Kidney capillary endothelial cell (primary cell): ENCODE results near the gene IQCF2.
"Not testable (repeated sequence)": the region's sequence is repeated elsewhere in the genome, so short reads cannot be mapped to it uniquely, and the experiment has no call there.

Source experiments
- DNase-seq: peaks from one replicate; pipeline ENCODE4 v3.0.0-alpha.2; 2018; ENCODE audit warnings: low spot score

The IQCF2 gene

DNA sequence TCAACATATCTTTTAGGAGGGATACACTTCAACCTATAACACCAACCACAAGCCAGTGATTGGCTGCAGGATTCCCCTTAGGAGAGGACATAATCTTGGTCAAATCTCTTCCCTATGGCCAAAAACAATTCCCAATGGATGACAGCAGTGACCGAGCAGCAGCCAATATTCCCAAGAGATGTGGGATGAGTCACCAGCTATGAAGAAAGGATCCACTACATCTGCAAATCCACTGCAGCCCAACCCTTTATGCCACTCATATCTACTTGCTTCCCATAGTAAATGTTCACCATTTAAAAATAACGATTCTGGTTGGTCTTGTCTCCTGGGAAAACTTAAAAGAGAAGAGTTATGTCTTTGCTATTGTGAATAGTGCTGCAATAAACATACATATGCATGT lies 18.5 kb downstream of the IQCF2 start:
- no peak for DNase-seq

DNA sequence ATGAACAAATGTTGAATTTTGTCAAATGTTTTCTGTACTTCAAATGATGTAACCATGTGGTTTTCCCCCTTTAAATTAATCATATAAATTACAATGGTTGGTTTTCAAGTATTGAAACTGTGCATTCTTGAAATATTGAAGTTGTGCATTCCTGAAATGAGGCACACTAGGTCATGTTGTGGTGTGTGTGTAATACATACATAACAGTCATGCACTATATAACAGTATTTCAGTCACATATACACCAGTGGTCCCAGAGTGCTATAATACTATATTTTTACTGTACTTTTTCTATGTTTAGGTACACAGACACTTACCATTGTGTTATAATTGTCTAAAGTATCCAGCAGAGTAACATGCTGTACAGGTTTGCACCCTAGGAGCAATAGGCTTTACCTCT lies 25.0 kb downstream of the IQCF2 start:
- DNase-seq, result no peak

DNA sequence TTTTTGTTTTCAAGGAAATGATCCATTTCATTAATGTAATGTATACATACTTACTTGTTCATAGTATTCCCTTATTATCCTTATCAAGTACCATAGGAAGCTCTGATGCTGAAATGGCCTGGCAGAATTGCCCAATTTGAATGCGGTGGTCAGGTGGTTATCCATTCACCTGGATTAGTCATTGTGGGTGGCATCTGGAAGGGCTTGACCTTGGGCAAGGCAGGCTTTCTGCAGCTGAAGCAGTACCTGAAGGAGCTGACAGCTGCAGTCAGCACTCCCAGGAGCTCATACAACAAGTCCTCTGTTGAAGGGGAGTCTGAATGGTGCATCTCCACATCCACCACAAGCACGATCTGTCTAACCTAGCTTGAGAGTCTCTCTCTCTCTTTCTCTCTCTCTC lies 26.2 kb downstream of the IQCF2 start:
- no peak for DNase-seq

DNA sequence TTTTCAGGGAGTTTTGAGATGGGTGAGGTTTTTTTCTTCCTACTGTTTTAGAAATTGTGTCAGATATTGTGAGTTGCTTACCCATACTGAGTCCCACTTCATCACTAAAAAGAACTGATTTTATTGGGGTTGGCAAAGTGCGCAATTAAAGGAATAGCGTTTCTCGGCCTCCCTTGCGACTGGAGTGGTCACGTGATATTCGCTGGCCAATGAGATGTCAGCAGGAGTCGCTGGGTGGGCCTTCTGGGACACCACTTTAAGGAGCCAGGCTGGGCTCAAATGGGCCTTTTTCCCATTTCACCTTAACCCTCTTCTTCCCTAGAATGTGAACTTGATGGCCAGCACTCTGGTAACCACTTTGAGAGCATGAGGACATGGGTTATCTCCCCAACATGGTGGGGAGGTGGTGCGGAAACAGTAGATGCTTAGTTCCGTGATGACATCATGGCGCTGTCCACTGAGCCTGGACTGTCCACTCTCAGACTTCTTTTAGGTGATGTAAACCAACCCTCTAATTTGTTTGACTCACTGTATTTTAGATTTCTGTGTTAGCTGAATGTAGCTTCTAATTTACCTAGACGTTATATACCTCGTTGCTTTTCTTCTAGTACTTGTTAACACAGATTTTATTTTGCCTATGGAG lies 27.2 kb downstream of the IQCF2 start:
- no peak for DNase-seq

DNA sequence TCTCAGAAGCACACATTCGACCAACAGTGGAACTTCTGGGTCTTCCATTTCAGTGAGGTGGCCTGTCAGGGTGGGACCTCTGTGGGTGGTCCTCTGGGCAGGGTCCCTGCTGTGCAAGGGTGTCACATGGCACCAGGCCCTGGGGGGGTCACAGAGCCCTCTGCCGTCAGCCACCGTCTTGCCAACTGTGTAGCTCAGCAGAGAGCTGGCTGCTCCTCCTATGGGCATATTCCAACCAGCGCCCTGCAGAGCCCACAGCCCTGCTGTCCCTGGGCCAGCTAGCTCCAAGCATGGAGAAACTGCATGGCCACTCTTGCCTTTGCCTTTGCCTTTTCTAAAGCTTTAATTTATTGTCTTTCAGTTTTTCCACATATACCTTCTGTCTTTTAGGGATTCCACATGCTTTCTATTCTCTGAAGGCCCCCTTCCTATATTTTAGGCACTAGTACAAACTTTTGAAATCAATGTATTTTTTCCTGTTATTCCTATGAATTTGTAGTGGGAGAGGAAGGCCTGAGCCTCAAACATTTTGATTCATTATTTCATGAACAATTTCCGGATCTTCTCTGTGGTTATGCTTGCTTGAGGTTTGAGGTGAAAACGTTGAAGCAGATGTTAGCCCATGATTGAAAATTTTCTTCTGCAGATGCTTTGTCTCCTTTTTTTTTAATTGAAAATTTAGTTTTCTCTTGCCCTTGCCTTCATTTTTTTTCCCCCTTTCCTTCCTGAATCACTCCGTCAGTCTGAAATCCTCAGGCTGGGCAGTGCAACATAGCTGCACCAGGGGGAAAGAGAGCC lies 30.0 kb downstream of the IQCF2 start:
- DNase-seq, result no peak

DNA sequence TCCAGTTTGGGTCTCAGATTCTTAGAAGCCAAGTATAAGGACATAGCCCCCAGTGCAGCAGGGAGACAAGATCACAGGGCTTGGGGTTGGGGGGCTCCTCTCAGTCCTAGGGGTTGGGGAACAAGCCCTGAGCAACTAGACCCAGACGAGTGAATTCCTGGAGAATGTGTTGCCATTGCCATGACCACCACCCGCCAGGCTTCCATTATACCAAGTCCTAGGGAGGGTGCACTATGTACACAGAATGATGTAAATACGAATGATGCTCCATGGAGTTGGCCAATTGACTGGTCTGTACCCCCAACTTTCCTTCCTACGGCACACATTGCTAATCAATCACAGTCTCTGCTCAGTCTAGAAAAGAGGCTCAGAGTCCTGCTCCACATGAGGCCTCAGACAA lies 33.0 kb downstream of the IQCF2 start:
- DNase-seq, result no peak

DNA sequence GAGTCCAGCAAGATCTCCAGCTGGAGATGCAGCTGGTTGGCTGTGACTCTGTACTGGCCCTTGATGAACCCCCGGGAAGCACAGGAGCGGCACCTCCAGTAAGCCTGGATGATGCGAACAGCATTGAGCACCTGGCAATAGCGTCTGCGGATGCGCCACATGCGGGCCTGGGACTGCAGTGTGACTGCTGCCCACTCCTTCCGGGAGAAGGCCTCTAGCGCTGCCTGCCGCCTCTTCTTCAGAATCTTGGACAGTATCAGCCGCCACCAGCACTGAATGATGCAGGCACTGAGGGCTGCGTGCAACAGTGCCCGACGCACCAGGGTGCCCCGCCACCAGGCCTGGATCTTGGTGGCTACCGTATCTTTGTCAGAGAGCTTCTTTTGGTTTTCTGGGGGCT lies 33.5 kb downstream of the IQCF2 start:
- no peak for DNase-seq

DNA sequence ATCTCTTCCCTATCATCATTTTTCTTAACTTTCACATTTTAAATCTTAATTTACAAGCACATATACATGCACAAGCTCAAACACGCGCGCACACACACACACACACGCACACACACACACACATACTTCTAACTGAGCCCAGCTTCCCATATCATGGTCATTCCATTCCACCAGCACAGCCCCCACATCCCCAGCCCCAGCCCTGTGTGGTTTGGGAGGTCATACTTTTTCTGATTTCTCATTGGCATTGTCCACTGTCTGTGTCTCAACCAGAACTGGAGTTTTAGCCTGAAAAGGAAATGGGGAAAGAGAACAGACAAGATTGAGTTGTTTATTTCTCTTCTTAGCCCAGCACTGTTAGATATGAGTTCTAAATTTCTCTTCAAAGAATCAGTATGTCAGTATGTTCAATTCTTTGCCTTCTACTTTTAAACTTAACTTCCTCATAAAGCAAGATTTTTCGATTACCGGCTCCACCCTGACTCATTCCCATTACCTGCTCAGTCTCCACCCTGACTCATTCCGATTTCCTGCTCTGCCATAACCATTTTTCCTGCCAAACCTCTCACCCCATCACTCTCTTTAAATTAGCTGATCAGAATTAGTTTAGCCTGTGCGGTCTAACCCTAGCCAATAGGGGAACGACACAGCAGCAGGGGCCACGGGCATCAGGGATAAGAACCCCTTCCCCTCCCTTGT lies 35.3 kb downstream of the IQCF2 start:
- DNase-seq, result no peak

DNA sequence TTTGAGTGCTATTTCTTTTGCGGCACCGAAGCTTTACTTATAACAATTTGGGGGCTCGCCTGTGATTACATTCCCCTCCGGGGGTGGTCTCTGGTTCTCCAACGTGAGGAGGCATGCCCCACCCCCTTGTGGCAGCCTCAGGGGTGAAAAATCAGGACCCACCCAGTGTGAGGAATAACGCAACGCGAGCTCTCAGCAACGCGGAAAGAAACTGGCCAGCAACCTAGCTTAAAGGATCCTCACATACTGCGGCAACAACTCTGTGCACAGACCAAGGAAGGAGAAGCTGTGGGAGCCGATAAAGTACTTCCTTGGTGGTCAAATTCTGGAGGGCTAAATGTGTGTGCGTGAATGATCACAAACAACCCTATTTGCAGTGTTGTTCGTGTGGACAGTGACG lies 36.0 kb downstream of the IQCF2 start:
- no peak for DNase-seq

DNA sequence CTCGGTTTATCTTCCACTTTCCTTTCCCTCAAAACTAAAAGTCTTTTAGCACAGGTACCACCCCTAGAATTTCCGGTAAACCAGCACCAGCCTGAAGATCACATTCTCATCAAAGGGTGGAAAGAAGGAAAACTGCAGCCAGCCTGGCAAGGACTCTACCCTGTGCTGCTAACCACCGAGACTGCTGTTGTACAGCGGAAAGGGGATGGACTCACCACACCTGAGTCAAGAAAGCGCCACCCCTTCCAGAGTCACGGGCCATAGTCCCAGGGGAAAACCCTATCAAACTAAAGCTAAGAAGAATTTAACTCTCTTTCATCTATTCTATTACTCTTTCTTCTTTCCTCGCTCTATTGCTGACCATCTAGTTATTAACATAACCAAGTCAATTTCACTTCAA lies 38.6 kb downstream of the IQCF2 start:
- not testable (repeated sequence) for DNase-seq

DNA sequence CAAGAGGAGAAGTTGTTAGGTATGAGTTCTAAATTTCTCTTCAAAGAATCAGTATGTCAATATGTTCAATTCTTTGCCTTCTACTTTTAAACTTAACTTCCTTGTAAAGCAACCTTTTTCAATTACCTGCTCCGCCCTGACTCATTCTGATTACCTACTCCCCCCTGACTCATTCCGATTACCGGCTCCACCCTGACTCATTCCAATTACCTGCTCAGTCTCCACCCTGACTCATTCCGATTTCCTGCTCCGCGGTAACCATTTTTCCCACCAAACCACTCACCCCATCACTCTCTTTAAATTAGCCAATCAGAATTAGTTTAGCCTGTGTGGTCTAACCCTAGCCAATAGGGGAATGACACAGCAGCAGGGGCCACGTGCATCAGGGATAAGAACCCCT lies 40.9 kb downstream of the IQCF2 start:
- not testable (repeated sequence) for DNase-seq

DNA sequence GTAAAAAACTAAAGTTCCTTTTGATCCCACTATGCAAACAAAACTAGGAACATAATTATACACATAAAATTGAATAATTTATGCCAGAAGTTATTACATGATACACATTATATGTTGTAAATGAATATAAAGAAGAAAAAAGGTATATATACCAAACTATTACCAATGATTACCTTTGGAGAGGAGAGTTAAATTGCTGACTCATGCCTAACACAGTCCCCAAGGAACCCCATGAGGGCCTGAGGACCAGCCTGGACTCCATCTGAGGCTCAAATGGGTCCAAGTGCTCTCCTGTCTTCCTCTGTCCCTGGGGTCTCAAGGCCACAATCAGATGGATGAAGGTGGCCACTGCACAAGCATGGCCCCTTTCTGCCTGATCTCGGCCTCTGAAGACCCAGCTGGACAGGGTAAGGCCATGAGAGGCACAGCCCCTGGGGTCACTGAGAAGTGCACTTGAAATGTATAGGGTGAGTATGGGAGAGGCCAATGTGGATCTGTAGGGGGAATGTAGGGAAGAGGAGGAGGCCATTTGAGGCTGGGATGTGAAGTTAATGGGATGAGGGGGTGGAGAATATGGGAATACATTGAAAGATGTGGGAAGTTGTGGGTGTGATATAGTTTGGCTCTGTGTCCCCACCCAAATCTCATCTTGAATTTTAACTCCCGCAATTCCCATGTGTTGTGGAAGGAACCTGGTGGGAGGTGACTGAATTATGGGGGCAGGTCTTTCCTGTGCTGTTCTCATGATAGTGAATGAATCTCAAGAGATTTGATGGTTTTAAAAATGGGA lies 42.8 kb downstream of the IQCF2 start:
- DNase-seq, result no peak

DNA sequence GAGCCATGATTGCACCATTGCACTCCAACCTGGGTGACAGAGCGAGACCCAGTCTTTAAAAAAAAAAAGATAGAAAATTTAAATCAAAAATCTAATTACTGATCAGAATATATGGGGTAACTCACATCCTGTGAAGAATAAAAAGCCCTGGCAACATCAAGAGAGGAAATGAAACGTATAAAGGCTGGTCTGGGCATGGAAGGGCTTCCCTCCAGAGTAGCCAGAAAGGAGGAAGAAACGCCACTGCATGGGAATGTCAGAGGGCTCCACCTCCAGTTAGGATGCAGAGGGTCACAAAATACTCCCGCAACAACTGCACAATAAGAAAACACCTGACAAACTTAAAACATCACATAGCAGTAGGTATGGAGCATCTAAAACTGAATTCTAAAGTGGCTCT lies 46.6 kb downstream of the IQCF2 start:
- DNase-seq, result no peak
